GM10847 (cell line): ENCODE data around the gene GPA33.

Source experiments
- POLR2A ChIP-seq: IDR thresholded peaks from 2 replicates; pipeline ENCODE4 v1.6.1; 2011; ENCODE audit not compliant: insufficient read length; ENCODE audit errors: extremely low read depth

The GPA33 gene

GRCh38 chr1:167121375-167122120, 31.4 kb upstream of the GPA33 start:
- no peak for TF ChIP-seq POLR2A

- TF ChIP-seq POLR2A = no peak
Observed at GRCh38 chr1:167120899-167121298, 30.7 kb upstream of the GPA33 start.

GRCh38 chr1:167119696-167120095, 29.5 kb upstream of the GPA33 start:
- no peak for TF ChIP-seq POLR2A

GRCh38 chr1:167118188-167118587, 28.0 kb upstream of the GPA33 start:
- no peak for TF ChIP-seq POLR2A

GRCh38 chr1:167117225-167117624, 27.0 kb upstream of the GPA33 start:
- no peak for TF ChIP-seq POLR2A

- TF ChIP-seq POLR2A = no peak
Observed at GRCh38 chr1:167116174-167116573, 26.0 kb upstream of the GPA33 start.

GRCh38 chr1:167115655-167116054, 25.5 kb upstream of the GPA33 start:
- no peak for TF ChIP-seq POLR2A

GRCh38 chr1:167114725-167115124, 24.5 kb upstream of the GPA33 start:
- no peak for TF ChIP-seq POLR2A

- no peak for TF ChIP-seq POLR2A
Observed at GRCh38 chr1:167111868-167112709, 21.9 kb upstream of the GPA33 start.

- no peak for TF ChIP-seq POLR2A
Observed at GRCh38 chr1:167110586-167110985, 20.4 kb upstream of the GPA33 start.

GRCh38 chr1:167109125-167109524, 18.9 kb upstream of the GPA33 start:
- no peak for TF ChIP-seq POLR2A

- no peak for TF ChIP-seq POLR2A
Observed at GRCh38 chr1:167107456-167107855, 17.3 kb upstream of the GPA33 start.

GRCh38 chr1:167106119-167106461, 15.9 kb upstream of the GPA33 start:
- TF ChIP-seq POLR2A = no peak

GRCh38 chr1:167105271-167106118, 15.3 kb upstream of the GPA33 start:
- TF ChIP-seq POLR2A = no peak

GRCh38 chr1:167104256-167104633, 14.1 kb upstream of the GPA33 start:
- no peak for TF ChIP-seq POLR2A

- no peak for TF ChIP-seq POLR2A
Observed at GRCh38 chr1:167102906-167103573, 12.9 kb upstream of the GPA33 start.

GRCh38 chr1:167101754-167102153, 11.6 kb upstream of the GPA33 start:
- no peak for TF ChIP-seq POLR2A
